Measurements from ENCODE around the gene PDXDC1.
"Not testable (repeated sequence)": the region's sequence is repeated elsewhere in the genome, so short reads cannot be mapped to it uniquely, and the experiment has no call there.

PDXDC1 gene

DNA sequence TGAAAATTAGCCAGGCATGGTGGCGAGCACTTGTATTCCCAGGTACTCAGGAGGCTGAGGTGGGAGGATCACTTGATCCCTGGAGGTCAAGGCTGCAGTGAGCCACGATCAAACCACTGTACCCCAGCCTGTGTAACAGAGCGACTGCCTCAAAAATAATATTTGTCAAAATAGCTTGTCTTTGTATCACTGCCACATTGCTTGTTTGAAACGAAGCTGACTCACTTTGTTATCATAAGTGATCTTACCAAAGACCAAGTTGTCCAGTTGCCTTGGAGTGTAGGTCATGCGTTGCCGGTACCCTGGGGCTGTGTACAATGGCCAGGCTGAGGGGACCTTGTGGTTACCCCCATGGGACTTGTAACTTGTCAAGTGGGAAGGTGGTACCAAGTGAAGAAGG, 21.9 kb downstream of the PDXDC1 start:
- H3K9ac ChIP-seq (ENCODE audit: low read depth, low read length); H3K4me2 ChIP-seq (ENCODE audit: low read length); H3K27me3 ChIP-seq (ENCODE audit: control insufficient read depth, insufficient read depth, low read length); H3K9me3 ChIP-seq (replicated peaks; ENCODE audit: low read length); H3K4me1 ChIP-seq (ENCODE audit: control insufficient read depth, insufficient read depth, low read length); H3K36me3 ChIP-seq (ENCODE audit: insufficient read depth, low read length); H3K4me3 ChIP-seq (ENCODE audit: low read length): not testable (repeated sequence)

DNA sequence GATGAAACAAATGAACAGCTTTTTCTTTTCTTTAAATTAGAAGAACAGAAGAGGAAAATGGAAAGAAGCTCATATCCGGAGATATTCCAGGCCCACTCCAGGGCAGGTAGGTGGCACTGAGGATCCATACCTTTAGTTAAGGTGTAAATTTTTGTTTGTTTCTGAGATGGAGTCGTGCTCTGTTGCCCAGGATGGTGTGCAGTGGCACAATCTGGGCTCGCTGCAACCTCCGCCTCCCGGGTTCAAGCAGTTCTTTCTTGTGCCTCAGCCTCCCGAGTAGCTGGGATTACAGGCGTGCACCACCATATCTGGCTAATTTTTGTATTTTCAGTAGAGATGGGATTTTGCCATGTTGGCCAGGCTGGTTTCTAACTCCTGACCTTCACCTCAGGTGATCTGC, 23.5 kb downstream of the PDXDC1 start:
- not testable (repeated sequence) for H3K36me3 ChIP-seq (ENCODE audit: insufficient read depth, low read length); H3K4me2 ChIP-seq (ENCODE audit: low read length)

DNA sequence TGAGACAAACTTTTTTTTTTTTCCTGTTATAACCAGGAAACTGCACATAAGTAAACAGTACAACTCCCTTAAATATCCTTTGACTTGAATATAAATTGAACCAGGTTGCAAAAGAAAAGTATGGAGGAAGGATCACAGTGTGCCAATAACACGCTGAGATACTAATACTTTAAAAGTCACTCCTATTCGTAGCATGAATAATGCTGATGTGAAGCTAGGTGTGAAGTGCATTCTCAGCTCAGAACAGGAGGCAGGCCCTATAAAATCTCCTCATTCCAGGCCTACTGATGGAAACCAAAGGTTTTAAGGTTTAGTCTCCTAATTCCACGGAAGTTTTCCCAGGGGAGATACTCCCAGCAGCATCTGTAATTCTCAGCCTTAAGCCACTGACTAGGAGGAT, 25.0 kb downstream of the PDXDC1 start:
- not testable (repeated sequence) for H3K4me1 ChIP-seq (ENCODE audit: control insufficient read depth, insufficient read depth, low read length); H3K9ac ChIP-seq (ENCODE audit: low read depth, low read length); H3K27me3 ChIP-seq (ENCODE audit: control insufficient read depth, insufficient read depth, low read length); H3K4me2 ChIP-seq (ENCODE audit: low read length); H3K4me3 ChIP-seq (ENCODE audit: low read length); H3K36me3 ChIP-seq (ENCODE audit: insufficient read depth, low read length); H3K9me3 ChIP-seq (replicated peaks; ENCODE audit: low read length)

More for the DNA sequence above, 23.5 kb downstream of the PDXDC1 start:
- not testable (repeated sequence) for H3K9me3 ChIP-seq (replicated peaks; ENCODE audit: low read length); H3K27me3 ChIP-seq (ENCODE audit: control insufficient read depth, insufficient read depth, low read length); H3K4me1 ChIP-seq (ENCODE audit: control insufficient read depth, insufficient read depth, low read length); H3K4me3 ChIP-seq (ENCODE audit: low read length); H3K9ac ChIP-seq (ENCODE audit: low read depth, low read length)

- H3K9ac ChIP-seq (ENCODE audit: low read depth, low read length); H3K4me1 ChIP-seq (ENCODE audit: control insufficient read depth, insufficient read depth, low read length); H3K4me3 ChIP-seq (ENCODE audit: low read length); H3K4me2 ChIP-seq (ENCODE audit: low read length); H3K9me3 ChIP-seq (replicated peaks; ENCODE audit: low read length); H3K27me3 ChIP-seq (ENCODE audit: control insufficient read depth, insufficient read depth, low read length); H3K36me3 ChIP-seq (ENCODE audit: insufficient read depth, low read length): not testable (repeated sequence)
Observed at GRCh38 chr16:15002448-15002847, 27.6 kb downstream of the PDXDC1 start.

DNA sequence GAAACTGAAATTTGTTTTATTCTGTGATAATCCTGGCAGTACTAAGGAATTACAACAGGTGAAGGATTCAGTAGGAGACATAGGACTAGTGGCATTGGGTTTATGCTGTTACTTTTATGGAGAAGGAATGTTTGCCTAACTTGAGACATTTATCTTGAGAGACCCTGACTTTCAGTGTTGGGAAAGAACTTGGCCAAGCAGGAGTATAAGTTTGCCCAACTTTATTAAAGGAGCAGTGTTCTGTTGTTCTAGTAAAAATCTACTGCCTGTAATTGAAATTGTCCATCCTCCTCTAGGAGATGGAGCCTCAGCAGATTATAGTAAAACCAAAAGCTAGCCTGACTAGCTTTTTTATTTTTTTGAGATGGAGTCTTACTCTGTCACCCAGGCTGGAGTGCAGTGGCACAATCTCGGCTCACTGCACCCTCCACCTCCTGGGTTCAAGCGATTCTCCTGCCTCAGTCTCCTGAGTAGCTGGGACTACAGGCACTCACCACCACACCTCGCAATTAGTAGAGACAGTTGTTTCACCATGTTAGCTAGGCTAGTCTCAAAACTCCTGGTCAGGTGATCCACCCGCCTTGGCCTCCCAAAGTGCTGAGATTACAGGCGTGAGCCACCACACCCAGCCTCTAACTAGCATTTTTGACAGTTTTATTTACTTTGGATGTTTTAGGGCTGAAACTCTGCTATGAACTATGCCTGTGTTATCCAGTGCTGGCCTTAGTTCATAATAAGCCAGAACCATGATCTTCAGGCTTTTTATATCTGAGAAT, 30.7 kb downstream of the PDXDC1 start:
- not testable (repeated sequence) for H3K9me3 ChIP-seq (replicated peaks; ENCODE audit: low read length); H3K9ac ChIP-seq (ENCODE audit: low read depth, low read length); H3K4me3 ChIP-seq (ENCODE audit: low read length); H3K4me2 ChIP-seq (ENCODE audit: low read length); H3K27me3 ChIP-seq (ENCODE audit: control insufficient read depth, insufficient read depth, low read length); H3K4me1 ChIP-seq (ENCODE audit: control insufficient read depth, insufficient read depth, low read length)
- H3K36me3 ChIP-seq (ENCODE audit: insufficient read depth, low read length), result peaks cover 14% of the 10 kb centered on the region

GRCh38 chr16:15008647-15009046, 33.8 kb downstream of the PDXDC1 start:
- not testable (repeated sequence) for H3K4me3 ChIP-seq (ENCODE audit: low read length); H3K4me2 ChIP-seq (ENCODE audit: low read length); H3K9me3 ChIP-seq (replicated peaks; ENCODE audit: low read length); H3K9ac ChIP-seq (ENCODE audit: low read depth, low read length); H3K27me3 ChIP-seq (ENCODE audit: control insufficient read depth, insufficient read depth, low read length); H3K4me1 ChIP-seq (ENCODE audit: control insufficient read depth, insufficient read depth, low read length)
- H3K36me3 ChIP-seq (ENCODE audit: insufficient read depth, low read length), result peaks cover 19% of the 10 kb centered on the region

- H3K9ac ChIP-seq (ENCODE audit: low read depth, low read length); H3K9me3 ChIP-seq (replicated peaks; ENCODE audit: low read length); H3K4me2 ChIP-seq (ENCODE audit: low read length); H3K4me3 ChIP-seq (ENCODE audit: low read length); H3K27me3 ChIP-seq (ENCODE audit: control insufficient read depth, insufficient read depth, low read length): not testable (repeated sequence)
- peaks cover 40% of the 10 kb centered on the region for H3K4me1 ChIP-seq (ENCODE audit: control insufficient read depth, insufficient read depth, low read length)
- H3K36me3 ChIP-seq (ENCODE audit: insufficient read depth, low read length), result peaks cover 19% of the 10 kb centered on the region
Observed at GRCh38 chr16:15012941-15013340, 38.1 kb downstream of the PDXDC1 start.

- not testable (repeated sequence) for H3K27me3 ChIP-seq (ENCODE audit: control insufficient read depth, insufficient read depth, low read length); H3K9ac ChIP-seq (ENCODE audit: low read depth, low read length); H3K9me3 ChIP-seq (replicated peaks; ENCODE audit: low read length); H3K4me3 ChIP-seq (ENCODE audit: low read length); H3K4me2 ChIP-seq (ENCODE audit: low read length)
- peaks cover 42% of the 10 kb centered on the region for H3K4me1 ChIP-seq (ENCODE audit: control insufficient read depth, insufficient read depth, low read length)
- H3K36me3 ChIP-seq (ENCODE audit: insufficient read depth, low read length), result peaks cover 22% of the 10 kb centered on the region
Observed at GRCh38 chr16:15015671-15016070, 40.8 kb downstream of the PDXDC1 start.

DNA sequence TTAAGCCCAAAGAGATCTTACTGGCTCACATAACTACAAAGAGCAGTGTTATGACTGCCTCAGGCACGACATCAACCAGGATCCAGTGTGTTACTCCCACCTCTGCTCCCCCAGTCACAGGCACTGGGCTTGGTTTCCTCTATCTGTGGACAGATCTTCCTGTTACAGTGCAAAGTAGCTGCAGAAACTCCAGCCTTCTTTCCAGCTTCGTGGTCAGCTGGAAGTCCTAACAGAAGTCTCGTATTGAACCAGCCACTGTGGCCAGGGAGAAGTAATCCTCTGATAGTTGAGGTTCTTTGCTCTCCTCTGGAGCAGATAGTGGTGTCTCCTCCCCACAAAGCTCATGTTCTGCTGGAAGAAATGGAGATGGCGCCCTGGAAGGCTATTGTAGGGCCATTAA, 41.5 kb downstream of the PDXDC1 start:
- not testable (repeated sequence) for H3K9me3 ChIP-seq (replicated peaks; ENCODE audit: low read length); H3K4me3 ChIP-seq (ENCODE audit: low read length); H3K27me3 ChIP-seq (ENCODE audit: control insufficient read depth, insufficient read depth, low read length); H3K4me2 ChIP-seq (ENCODE audit: low read length); H3K9ac ChIP-seq (ENCODE audit: low read depth, low read length)
- Histone ChIP-seq H3K4me1 (ENCODE audit: control insufficient read depth, insufficient read depth, low read length) (peaks cover 48% of the 10 kb centered on the region), H3K36me3 (ENCODE audit: insufficient read depth, low read length) (peaks cover 22% of the 10 kb centered on the region)

- not testable (repeated sequence) for H3K27me3 ChIP-seq (ENCODE audit: control insufficient read depth, insufficient read depth, low read length); H3K9ac ChIP-seq (ENCODE audit: low read depth, low read length); H3K4me2 ChIP-seq (ENCODE audit: low read length); H3K4me3 ChIP-seq (ENCODE audit: low read length); H3K9me3 ChIP-seq (replicated peaks; ENCODE audit: low read length)
- H3K36me3 ChIP-seq (ENCODE audit: insufficient read depth, low read length), result peaks cover 19% of the 10 kb centered on the region
- peaks cover 55% of the 10 kb centered on the region for H3K4me1 ChIP-seq (ENCODE audit: control insufficient read depth, insufficient read depth, low read length)
Observed at GRCh38 chr16:15016951-15017580, 42.2 kb downstream of the PDXDC1 start.

GRCh38 chr16:15021429-15021828, 46.6 kb downstream of the PDXDC1 start:
- not testable (repeated sequence) for H3K27me3 ChIP-seq (ENCODE audit: control insufficient read depth, insufficient read depth, low read length); H3K9me3 ChIP-seq (replicated peaks; ENCODE audit: low read length); H3K9ac ChIP-seq (ENCODE audit: low read depth, low read length); H3K4me2 ChIP-seq (ENCODE audit: low read length); H3K4me3 ChIP-seq (ENCODE audit: low read length)
- Histone ChIP-seq H3K36me3 (ENCODE audit: insufficient read depth, low read length) (peaks cover 37% of the 10 kb centered on the region), H3K4me1 (ENCODE audit: control insufficient read depth, insufficient read depth, low read length) (peaks cover 57% of the 10 kb centered on the region)

- H3K27me3 ChIP-seq (ENCODE audit: control insufficient read depth, insufficient read depth, low read length); H3K4me2 ChIP-seq (ENCODE audit: low read length); H3K9me3 ChIP-seq (replicated peaks; ENCODE audit: low read length); H3K4me3 ChIP-seq (ENCODE audit: low read length); H3K9ac ChIP-seq (ENCODE audit: low read depth, low read length): not testable (repeated sequence)
- peaks cover 50% of the 10 kb centered on the region for H3K4me1 ChIP-seq (ENCODE audit: control insufficient read depth, insufficient read depth, low read length)
- peaks cover 38% of the 10 kb centered on the region for H3K36me3 ChIP-seq (ENCODE audit: insufficient read depth, low read length)
Observed at GRCh38 chr16:15022194-15022593, 47.4 kb downstream of the PDXDC1 start.

Data from skeletal muscle satellite cell (primary cell).